Activated T-cell treated with anti-CD3 and anti-CD28 coated beads, Interleukin-2, amount 50 U/mL, for 4 hours (primary cell): Measurements from ENCODE around the gene STK17B. TPM values are rescaled to one million over a fixed set of nuclear protein-coding genes. Genes with fewer than 3 reads are reported as not detected.

Experiments used
- ATAC-seq, 2 donors: fragments of 200-7000 bp; cut with Tn5 transposase; one replicate each; pipeline ENCODE4 v1.10.0; 2021
- DNase-seq: peaks from one replicate; pipeline ENCODE4 v3.0.0-alpha.2; 2020
- H3K27me3 Mint-ChIP-seq: one replicate; pipeline ENCODE4 v1.8.0; 2021; ENCODE audit warnings: low read depth, mixed read lengths
- H3K36me3 Mint-ChIP-seq: one replicate; pipeline ENCODE4 v1.8.0; 2022; ENCODE audit warnings: mixed read lengths; ENCODE audit not compliant: insufficient read depth
- H3K4me1 Mint-ChIP-seq: one replicate; pipeline ENCODE4 v1.8.0; 2021; ENCODE audit warnings: low read depth, mixed read lengths
- H3K4me3 Mint-ChIP-seq: one replicate; pipeline ENCODE4 v1.8.0; 2021; ENCODE audit warnings: mild to moderate bottlenecking, moderate library complexity, mixed read lengths
- H3K9me3 Mint-ChIP-seq: one replicate; pipeline ENCODE4 v1.8.0; 2021; ENCODE audit warnings: mixed read lengths
- total RNA-seq, 3 donors: library from RNA; stranded (reverse); gene quantifications; one replicate each; pipeline ENCODE4 v1.2.1, GENCODE V29; 2021

STK17B gene
- 100 to 1,000 TPM; 107 to 166 (median 129) TPM for total RNA-seq

- ATAC-seq (peak; percentile 78), DNase-seq (peak; percentile 97)
- H3K27me3 Mint-ChIP-seq = no peaks in the 10 kb centered on the region
- H3K9me3 Mint-ChIP-seq = no peaks in the 10 kb centered on the region
- H3K4me1 Mint-ChIP-seq = peaks cover 44% of the 10 kb centered on the region
- peak within 1 kb of the TSS; percentile 98 for H3K4me3 Mint-ChIP-seq
- peaks cover 24% of the 10 kb centered on the region for H3K36me3 Mint-ChIP-seq
Observed at GRCh38 chr2:196171248-196171871, at the start of gene STK17B. TSS of gene STK17B (minus strand) at chr2:196171578. CDS start at chr2:196163383, 8,195 bp downstream.

- DNase-seq = no peak
- ATAC-seq = peak; percentile 48 to 53
- H3K9me3 Mint-ChIP-seq = peaks cover 8% of the 10 kb centered on the region
- H3K27me3 Mint-ChIP-seq = no peaks in the 10 kb centered on the region
- no peak overlapping the region for H3K4me3 Mint-ChIP-seq
- no peaks in the 10 kb centered on the region for H3K36me3 Mint-ChIP-seq
- H3K4me1 Mint-ChIP-seq = peaks cover 63% of the 10 kb centered on the region
Observed at GRCh38 chr2:196220671-196221070, 49.3 kb upstream of the STK17B start.

GRCh38 chr2:196219671-196220070 is 48.3 kb upstream of the STK17B start:
- ATAC-seq (no peak), DNase-seq (no peak)
- H3K36me3 Mint-ChIP-seq = no peaks in the 10 kb centered on the region
- peaks cover 59% of the 10 kb centered on the region for H3K4me1 Mint-ChIP-seq
- H3K4me3 Mint-ChIP-seq = no peak overlapping the region
- H3K9me3 Mint-ChIP-seq = peaks cover 8% of the 10 kb centered on the region
- H3K27me3 Mint-ChIP-seq = no peaks in the 10 kb centered on the region

GRCh38 chr2:196218106-196218505 is 46.7 kb upstream of the STK17B start:
- Mint-ChIP-seq H3K4me3 (no peak overlapping the region), H3K4me1 (peaks cover 58% of the 10 kb centered on the region), H3K9me3 (no peaks in the 10 kb centered on the region), H3K36me3 (no peaks in the 10 kb centered on the region), H3K27me3 (no peaks in the 10 kb centered on the region)
- no peak for ATAC-seq
- DNase-seq = no peak

- ATAC-seq (no peak), DNase-seq (no peak)
- Mint-ChIP-seq H3K4me1 (peaks cover 67% of the 10 kb centered on the region), H3K9me3 (no peaks in the 10 kb centered on the region), H3K27me3 (no peaks in the 10 kb centered on the region), H3K4me3 (no peak overlapping the region), H3K36me3 (no peaks in the 10 kb centered on the region)
Observed at GRCh38 chr2:196217116-196217515, 45.7 kb upstream of the STK17B start.

- H3K9me3 Mint-ChIP-seq = no peaks in the 10 kb centered on the region
- peaks cover 74% of the 10 kb centered on the region for H3K4me1 Mint-ChIP-seq
- ATAC-seq (no peak), DNase-seq (no peak)
- no peaks in the 10 kb centered on the region for H3K27me3 Mint-ChIP-seq
- no peaks in the 10 kb centered on the region for H3K36me3 Mint-ChIP-seq
- H3K4me3 Mint-ChIP-seq = no peak overlapping the region
Observed at GRCh38 chr2:196215376-196215775, 44.0 kb upstream of the STK17B start.

GRCh38 chr2:196214156-196214555 is 42.8 kb upstream of the STK17B start:
- H3K27me3 Mint-ChIP-seq = no peaks in the 10 kb centered on the region
- H3K4me1 Mint-ChIP-seq = peaks cover 74% of the 10 kb centered on the region
- no peak for DNase-seq
- no peaks in the 10 kb centered on the region for H3K9me3 Mint-ChIP-seq
- ATAC-seq = no peak
- H3K36me3 Mint-ChIP-seq = no peaks in the 10 kb centered on the region
- no peak overlapping the region for H3K4me3 Mint-ChIP-seq

GRCh38 chr2:196213252-196213980 is 42.0 kb upstream of the STK17B start:
- H3K4me3 Mint-ChIP-seq = no peak overlapping the region
- ATAC-seq (no peak), DNase-seq (no peak)
- H3K27me3 Mint-ChIP-seq = no peaks in the 10 kb centered on the region
- H3K4me1 Mint-ChIP-seq = peaks cover 78% of the 10 kb centered on the region
- H3K36me3 Mint-ChIP-seq = no peaks in the 10 kb centered on the region
- H3K9me3 Mint-ChIP-seq = no peaks in the 10 kb centered on the region

- no peaks in the 10 kb centered on the region for H3K27me3 Mint-ChIP-seq
- DNase-seq (no peak), ATAC-seq (no peak)
- no peaks in the 10 kb centered on the region for H3K36me3 Mint-ChIP-seq
- peaks cover 66% of the 10 kb centered on the region for H3K4me1 Mint-ChIP-seq
- H3K9me3 Mint-ChIP-seq = peaks cover 3% of the 10 kb centered on the region
- no peak overlapping the region for H3K4me3 Mint-ChIP-seq
Observed at GRCh38 chr2:196208915-196209314, 37.5 kb upstream of the STK17B start.

GRCh38 chr2:196206804-196207203 is 35.4 kb upstream of the STK17B start:
- ATAC-seq = no peak
- Mint-ChIP-seq H3K27me3 (no peaks in the 10 kb centered on the region), H3K4me3 (no peak overlapping the region), H3K4me1 (peaks cover 57% of the 10 kb centered on the region), H3K9me3 (peaks cover 3% of the 10 kb centered on the region), H3K36me3 (no peaks in the 10 kb centered on the region)
- no peak for DNase-seq

- Mint-ChIP-seq H3K4me3 (no peak overlapping the region), H3K4me1 (peaks cover 56% of the 10 kb centered on the region)
Observed at GRCh38 chr2:196205881-196206435, 34.6 kb upstream of the STK17B start.

GRCh38 chr2:196205011-196205766 is 33.8 kb upstream of the STK17B start:
- DNase-seq (no peak), ATAC-seq (peak in 1 of 2 donors; percentile 48)
- no peaks in the 10 kb centered on the region for H3K36me3 Mint-ChIP-seq
- H3K27me3 Mint-ChIP-seq = no peaks in the 10 kb centered on the region
- no peak overlapping the region for H3K4me3 Mint-ChIP-seq
- peaks cover 3% of the 10 kb centered on the region for H3K9me3 Mint-ChIP-seq
- H3K4me1 Mint-ChIP-seq = peaks cover 60% of the 10 kb centered on the region

More at GRCh38 chr2:196205881-196206435, 34.6 kb upstream of the STK17B start:
- Mint-ChIP-seq H3K27me3 (no peaks in the 10 kb centered on the region), H3K36me3 (no peaks in the 10 kb centered on the region), H3K9me3 (peaks cover 3% of the 10 kb centered on the region)
- no peak for ATAC-seq
- DNase-seq = no peak

GRCh38 chr2:196201229-196202009 is 30.0 kb upstream of the STK17B start:
- peaks cover 48% of the 10 kb centered on the region for H3K4me1 Mint-ChIP-seq
- peaks cover 4% of the 10 kb centered on the region for H3K9me3 Mint-ChIP-seq
- H3K27me3 Mint-ChIP-seq = no peaks in the 10 kb centered on the region
- H3K36me3 Mint-ChIP-seq = no peaks in the 10 kb centered on the region
- H3K4me3 Mint-ChIP-seq = peak overlapping the region; percentile 62
- DNase-seq (no peak), ATAC-seq (no peak)

GRCh38 chr2:196200557-196200956 is 29.2 kb upstream of the STK17B start:
- Mint-ChIP-seq H3K9me3 (peaks cover 9% of the 10 kb centered on the region), H3K27me3 (no peaks in the 10 kb centered on the region), H3K4me1 (peaks cover 53% of the 10 kb centered on the region), H3K4me3 (peak overlapping the region; percentile 62), H3K36me3 (no peaks in the 10 kb centered on the region)
- peak; percentile 95 for ATAC-seq
- no peak for DNase-seq
